ENCODE measurements around the gene LMO1.

DNA sequence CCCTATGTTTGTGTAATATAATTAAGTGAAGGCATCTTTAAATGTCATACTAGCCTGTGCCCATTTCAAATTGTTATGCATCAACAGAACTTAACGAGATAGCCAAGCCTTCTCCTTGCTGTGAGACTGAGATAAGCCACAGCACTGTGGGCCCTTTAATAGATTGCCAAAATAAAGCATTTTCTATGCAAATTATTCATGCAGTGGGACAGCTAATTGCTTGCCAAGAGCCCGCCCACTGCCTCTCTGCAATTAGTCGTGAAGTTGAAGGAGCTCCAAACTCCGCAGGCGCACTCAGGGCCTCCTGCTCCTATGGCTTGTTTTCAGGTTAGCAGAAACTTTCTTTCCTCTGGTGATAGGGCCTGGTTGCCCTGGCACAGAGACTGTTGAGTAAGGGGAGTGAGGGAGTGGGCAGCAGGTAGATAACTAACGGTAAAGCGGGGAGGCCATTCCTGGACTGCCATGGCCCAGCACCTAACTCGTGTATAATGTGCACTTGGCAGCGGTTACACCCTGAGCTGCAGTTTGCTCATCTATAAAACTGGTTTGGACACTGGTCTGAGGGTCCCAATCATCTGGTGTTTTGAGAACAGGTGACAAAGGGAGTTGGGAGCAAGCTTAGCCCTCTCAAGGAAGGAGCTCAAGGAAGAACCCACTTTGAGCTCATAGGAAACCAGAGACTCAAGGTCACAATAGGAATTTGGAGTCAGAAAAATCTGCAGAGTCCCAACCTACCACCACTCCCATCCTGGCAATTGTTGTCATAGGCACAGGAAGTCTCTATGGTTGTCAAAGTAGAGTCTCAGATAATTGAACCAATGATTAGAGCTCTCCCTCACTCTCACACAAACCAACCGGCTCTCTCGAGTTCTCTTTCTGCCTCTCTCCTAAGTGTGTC, 60.9 kb downstream of the LMO1 start:
- TF ChIP-seq, protein P1, sequence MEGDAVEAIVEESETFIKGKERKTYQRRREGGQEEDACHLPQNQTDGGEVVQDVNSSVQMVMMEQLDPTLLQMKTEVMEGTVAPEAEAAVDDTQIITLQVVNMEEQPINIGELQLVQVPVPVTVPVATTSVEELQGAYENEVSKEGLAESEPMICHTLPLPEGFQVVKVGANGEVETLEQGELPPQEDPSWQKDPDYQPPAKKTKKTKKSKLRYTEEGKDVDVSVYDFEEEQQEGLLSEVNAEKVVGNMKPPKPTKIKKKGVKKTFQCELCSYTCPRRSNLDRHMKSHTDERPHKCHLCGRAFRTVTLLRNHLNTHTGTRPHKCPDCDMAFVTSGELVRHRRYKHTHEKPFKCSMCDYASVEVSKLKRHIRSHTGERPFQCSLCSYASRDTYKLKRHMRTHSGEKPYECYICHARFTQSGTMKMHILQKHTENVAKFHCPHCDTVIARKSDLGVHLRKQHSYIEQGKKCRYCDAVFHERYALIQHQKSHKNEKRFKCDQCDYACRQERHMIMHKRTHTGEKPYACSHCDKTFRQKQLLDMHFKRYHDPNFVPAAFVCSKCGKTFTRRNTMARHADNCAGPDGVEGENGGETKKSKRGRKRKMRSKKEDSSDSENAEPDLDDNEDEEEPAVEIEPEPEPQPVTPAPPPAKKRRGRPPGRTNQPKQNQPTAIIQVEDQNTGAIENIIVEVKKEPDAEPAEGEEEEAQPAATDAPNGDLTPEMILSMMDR (conservative IDR thresholded peaks at IDR 0.05) = no peak
- no peak for TF ChIP-seq EZH2 (IDR thresholded peaks at IDR 0.05; ENCODE audit: low read depth)

Measured in PC-9 (cell line).